GM21528 (cell line): ENCODE data around the gene ZNF805.
"Not testable (repeated sequence)": the region's sequence is repeated elsewhere in the genome, so short reads cannot be mapped to it uniquely, and the experiment has no call there.

Experiments used
- ATAC-seq: cut with Tn5 transposase; IDR thresholded peaks from one replicate; pipeline ENCODE4 v1.9.1; 2021; ENCODE audit warnings: mild to moderate bottlenecking, moderate library complexity; ENCODE audit not compliant: unreplicated experiment, low FRiP score

The ZNF805 gene

GRCh38 chr19:57263244-57263741 is 22.9 kb downstream of the ZNF805 start:
- ATAC-seq: no peak

- ATAC-seq: no peak
Observed at GRCh38 chr19:57267291-57267690, 26.9 kb downstream of the ZNF805 start.

- peak; percentile 61 for ATAC-seq
Observed at GRCh38 chr19:57269515-57270250, 29.3 kb downstream of the ZNF805 start.

- no peak for ATAC-seq
Observed at GRCh38 chr19:57271280-57271679, 30.8 kb downstream of the ZNF805 start.

- ATAC-seq: no peak
Observed at GRCh38 chr19:57273014-57273413, 32.6 kb downstream of the ZNF805 start.

- ATAC-seq: no peak
Observed at GRCh38 chr19:57276430-57276829, 36.0 kb downstream of the ZNF805 start.

GRCh38 chr19:57278481-57278880 is 38.0 kb downstream of the ZNF805 start:
- ATAC-seq: not testable (repeated sequence)

GRCh38 chr19:57279418-57280164 is 39.2 kb downstream of the ZNF805 start:
- ATAC-seq: peak; percentile 72

GRCh38 chr19:57280165-57280961 is 39.9 kb downstream of the ZNF805 start, which contains the start of gene ZNF460:
ZNF460 (plus strand) TSS chr19:57280485; CDS start chr19:57280807, 322 bp downstream.
- peak; percentile 74 for ATAC-seq

GRCh38 chr19:57280962-57281400 is 40.5 kb downstream of the ZNF805 start:
- ATAC-seq: peak; percentile 8

- no peak for ATAC-seq
Observed at GRCh38 chr19:57282011-57282643, 41.7 kb downstream of the ZNF805 start.

GRCh38 chr19:57288373-57288772 is 47.9 kb downstream of the ZNF805 start:
- no peak for ATAC-seq

GRCh38 chr19:57290970-57291369 is 50.5 kb downstream of the ZNF805 start:
- no peak for ATAC-seq

GRCh38 chr19:57292547-57292946 is 52.1 kb downstream of the ZNF805 start:
- no peak for ATAC-seq

- ATAC-seq: no peak
Observed at GRCh38 chr19:57293719-57294118, 53.3 kb downstream of the ZNF805 start.

GRCh38 chr19:57302020-57302465 is 61.6 kb downstream of the ZNF805 start:
- ATAC-seq: no peak

GRCh38 chr19:57302727-57303401 is 62.4 kb downstream of the ZNF805 start:
- ATAC-seq: no peak
